Measurements from ENCODE around the gene JMJD1C. TPM values are rescaled to one million over a fixed set of nuclear protein-coding genes. Genes with fewer than 3 reads are reported as not detected.

JMJD1C gene
- total and polyA plus RNA-seq, 12 donors = 36.0 to 124 (median 57.2) TPM

DNA sequence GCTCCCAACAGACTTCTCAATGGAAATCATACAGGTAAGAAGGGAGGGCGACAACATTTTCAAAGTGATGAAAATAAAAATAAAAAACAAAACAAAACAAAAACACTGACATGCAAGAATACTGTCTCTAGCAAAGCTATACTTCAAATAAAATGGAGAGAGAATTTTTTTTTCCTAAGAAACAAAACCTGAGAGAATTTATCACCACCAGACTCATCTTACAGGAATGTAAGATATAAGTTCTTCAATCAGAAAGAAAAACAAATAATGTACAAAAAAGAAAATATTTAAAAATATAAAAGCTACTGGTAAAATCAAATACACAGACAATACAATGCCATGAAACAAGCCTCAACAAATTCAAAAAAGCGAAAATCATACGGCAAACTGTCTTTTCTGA lies 219.4 kb downstream of the JMJD1C start:
- TF ChIP-seq POLR2A (IDR thresholded peaks at IDR 0.05) = no peak
- TF ChIP-seq, protein P1, sequence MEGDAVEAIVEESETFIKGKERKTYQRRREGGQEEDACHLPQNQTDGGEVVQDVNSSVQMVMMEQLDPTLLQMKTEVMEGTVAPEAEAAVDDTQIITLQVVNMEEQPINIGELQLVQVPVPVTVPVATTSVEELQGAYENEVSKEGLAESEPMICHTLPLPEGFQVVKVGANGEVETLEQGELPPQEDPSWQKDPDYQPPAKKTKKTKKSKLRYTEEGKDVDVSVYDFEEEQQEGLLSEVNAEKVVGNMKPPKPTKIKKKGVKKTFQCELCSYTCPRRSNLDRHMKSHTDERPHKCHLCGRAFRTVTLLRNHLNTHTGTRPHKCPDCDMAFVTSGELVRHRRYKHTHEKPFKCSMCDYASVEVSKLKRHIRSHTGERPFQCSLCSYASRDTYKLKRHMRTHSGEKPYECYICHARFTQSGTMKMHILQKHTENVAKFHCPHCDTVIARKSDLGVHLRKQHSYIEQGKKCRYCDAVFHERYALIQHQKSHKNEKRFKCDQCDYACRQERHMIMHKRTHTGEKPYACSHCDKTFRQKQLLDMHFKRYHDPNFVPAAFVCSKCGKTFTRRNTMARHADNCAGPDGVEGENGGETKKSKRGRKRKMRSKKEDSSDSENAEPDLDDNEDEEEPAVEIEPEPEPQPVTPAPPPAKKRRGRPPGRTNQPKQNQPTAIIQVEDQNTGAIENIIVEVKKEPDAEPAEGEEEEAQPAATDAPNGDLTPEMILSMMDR (IDR thresholded peaks at IDR 0.05) = no peak
- peaks cover 7 to 32% of the 10 kb centered on the region in 2 donors for H3K4me1 ChIP-seq (replicated peaks in 1 of 2)
- H3K27ac ChIP-seq = no peak overlapping the region
- DNase-seq = no peak
- intact Hi-C loops (cut with DNase I) = no loop called here
- no peaks in the 10 kb centered on the region for H3K9me3 ChIP-seq (replicated peaks in 1 of 3)
- 96 to 98% (median 97%) methylated on average over 3 of the region's 3 CpGs for WGBS, 4 donors
- H3K4me3 ChIP-seq = no peak overlapping the region
- H3K36me3 ChIP-seq (replicated peaks in 1 of 2) = peaks cover 0 to 7% of the 10 kb centered on the region in 2 donors
- no peaks in the 10 kb centered on the region for H3K27me3 ChIP-seq

DNA sequence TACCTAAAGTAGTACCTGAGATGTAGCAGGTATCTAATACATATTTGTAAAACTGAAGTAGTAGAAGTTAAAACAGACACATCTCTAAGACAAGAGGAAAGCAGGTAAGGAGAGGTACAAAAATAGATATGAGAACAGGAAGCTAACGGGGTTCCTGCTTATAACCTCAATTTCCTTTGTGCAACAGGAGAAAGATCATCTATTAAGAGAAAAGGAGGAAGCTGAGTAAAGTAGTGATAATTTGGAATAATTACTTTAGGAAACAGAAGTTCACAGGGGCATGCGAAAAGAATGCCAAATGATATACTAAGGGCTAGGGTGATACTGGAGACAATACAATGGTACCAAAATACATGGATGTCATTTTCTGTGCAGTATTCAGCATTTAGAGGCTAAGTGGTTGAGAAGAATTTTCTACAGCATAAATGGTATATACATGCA lies 223.9 kb downstream of the JMJD1C start:
- Histone ChIP-seq H3K9me3 (replicated peaks in 1 of 3) (no peaks in the 10 kb centered on the region), H3K27ac (no peak overlapping the region), H3K4me1 (replicated peaks in 1 of 2) (peaks cover 10 to 47% of the 10 kb centered on the region in 2 donors), H3K4me3 (no peak overlapping the region), H3K36me3 (replicated peaks in 1 of 2) (no peaks in the 10 kb centered on the region), H3K27me3 (no peaks in the 10 kb centered on the region)
- no peak for DNase-seq
- no peak for TF ChIP-seq POLR2A (IDR thresholded peaks at IDR 0.05)
- TF ChIP-seq, protein P1 (IDR thresholded peaks at IDR 0.05) = no peak
- WGBS, 4 donors = 62 to 65% (median 63%) methylated on average over 2 of the region's 2 CpGs
- intact Hi-C loops (cut with DNase I) = no loop called here

DNA sequence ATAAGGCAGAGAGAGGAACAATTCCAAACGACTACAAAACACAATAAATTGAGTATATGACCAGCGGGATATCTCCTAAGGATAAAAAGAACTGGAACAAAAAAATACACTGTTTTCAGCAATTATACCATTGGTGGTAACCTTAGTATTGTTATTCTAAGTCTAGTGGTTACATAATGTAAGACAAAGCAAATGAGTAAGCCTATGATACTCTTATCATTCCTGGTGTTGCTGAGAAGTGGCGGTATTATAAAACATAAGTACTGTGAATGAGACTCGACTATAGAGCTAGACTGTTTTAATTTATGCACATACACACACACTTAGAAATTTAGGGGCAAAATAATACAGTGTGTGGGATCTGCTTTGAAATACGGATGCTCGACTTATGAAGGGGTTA lies 225.0 kb downstream of the JMJD1C start:
- intact Hi-C loops (cut with DNase I) = no loop called here
- Histone ChIP-seq H3K4me1 (replicated peaks in 1 of 2) (peaks cover 20 to 54% of the 10 kb centered on the region in 2 donors), H3K36me3 (replicated peaks in 1 of 2) (no peaks in the 10 kb centered on the region)

DNA sequence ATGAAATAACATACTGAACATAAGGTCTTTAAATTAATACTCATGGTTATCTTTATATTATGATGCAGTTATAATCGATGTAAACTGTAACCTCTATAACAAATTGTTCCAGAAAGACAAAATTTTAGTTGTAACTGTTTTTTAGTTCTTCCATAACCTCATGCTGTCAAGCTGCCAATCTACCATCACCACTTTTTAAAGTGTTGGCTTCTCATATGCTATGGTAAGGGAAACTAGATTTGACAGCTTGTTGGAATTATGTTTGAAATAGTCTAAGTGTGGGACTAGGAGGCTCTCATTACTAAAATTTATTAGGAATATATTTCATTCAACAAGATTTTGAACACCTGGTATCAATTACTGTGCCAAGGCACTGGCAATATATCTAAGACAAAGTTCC lies 227.3 kb downstream of the JMJD1C start:
- H3K4me1 ChIP-seq (replicated peaks in 1 of 2) = peaks cover 30 to 56% of the 10 kb centered on the region in 2 donors

More for the DNA sequence above, 225.0 kb downstream of the JMJD1C start:
- TF ChIP-seq POLR2A (IDR thresholded peaks at IDR 0.05) = no peak
- TF ChIP-seq, protein P1 (IDR thresholded peaks at IDR 0.05) = no peak
- 81 to 86% (median 83%) methylated on average over 6 of the region's 6 CpGs for WGBS, 4 donors
- DNase-seq = no peak
- H3K9me3 ChIP-seq (replicated peaks in 1 of 3) = no peaks in the 10 kb centered on the region
- no peaks in the 10 kb centered on the region for H3K27me3 ChIP-seq
- no peak overlapping the region for H3K4me3 ChIP-seq
- no peak overlapping the region for H3K27ac ChIP-seq

More for the DNA sequence above, 227.3 kb downstream of the JMJD1C start:
- H3K27ac ChIP-seq = no peak overlapping the region
- TF ChIP-seq, protein P1 (IDR thresholded peaks at IDR 0.05) = no peak
- TF ChIP-seq POLR2A (IDR thresholded peaks at IDR 0.05) = no peak
- 62 to 87% (median 76%) methylated on average over 1 of the region's 1 CpG for WGBS, 4 donors
- no peak for DNase-seq
- no peaks in the 10 kb centered on the region for H3K36me3 ChIP-seq (replicated peaks in 1 of 2)
- no peaks in the 10 kb centered on the region for H3K27me3 ChIP-seq
- no peaks in the 10 kb centered on the region for H3K9me3 ChIP-seq (replicated peaks in 1 of 3)
- H3K4me3 ChIP-seq = no peak overlapping the region
- intact Hi-C loops (cut with DNase I) = no loop called here

Measured in adrenal gland (tissue), 12 donors.